Astrocyte of the cerebellum (primary cell): ENCODE results near the gene PALLD.

Experiments
- DNase-seq: peaks from one replicate; pipeline ENCODE4 v3.0.0-alpha.2; 2011; ENCODE audit warnings: low read depth
- H3K4me3 ChIP-seq: 2 replicates; pipeline ENCODE4 v1.5.1; 2011; ENCODE audit warnings: mild to moderate bottlenecking, low read depth, low read length, moderate library complexity
- CTCF ChIP-seq: IDR thresholded peaks from 2 replicates; pipeline ENCODE4 v1.5.1; 2012; ENCODE audit warnings: low read length, low read depth, moderate library complexity, mild to moderate bottlenecking; ENCODE audit errors: missing control alignments
- in situ Hi-C: cut with HindIII; loops from 2 replicates; pipeline ENCODE4 v1.10.0; 2017; ENCODE audit warnings: low sequenced_read_pairs

The PALLD gene

DNA sequence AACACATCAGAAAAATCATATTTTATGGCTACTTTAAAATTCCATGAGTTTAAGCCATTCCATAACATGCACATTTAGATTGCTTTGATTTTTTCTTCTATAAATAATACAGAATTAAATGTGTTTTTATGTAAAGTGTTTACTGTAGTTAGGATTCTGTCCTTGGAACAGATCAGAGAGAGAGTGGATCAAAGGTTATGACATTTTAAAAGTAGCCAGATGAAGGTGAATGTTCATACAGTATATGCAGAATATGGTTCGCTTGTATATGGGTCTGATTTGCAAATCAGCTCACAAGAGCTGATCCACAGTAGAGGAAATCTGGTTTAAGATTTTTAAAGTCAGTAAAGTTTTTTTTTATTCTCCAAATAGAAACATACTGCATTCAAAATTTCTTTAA, 7.2 kb upstream of the PALLD start:
- TF ChIP-seq CTCF: no peak
- no peak for DNase-seq
- H3K4me3 ChIP-seq: no peak overlapping the region
- in situ Hi-C loops: no loop called here

GRCh38 chr4:168490711-168491110, 6.1 kb upstream of the PALLD start:
- no peak for TF ChIP-seq CTCF
- no peak overlapping the region for H3K4me3 ChIP-seq
- in situ Hi-C loops: no loop called here
- DNase-seq: no peak

- H3K4me3 ChIP-seq: no peak overlapping the region
- TF ChIP-seq CTCF: no peak
- no peak for DNase-seq
- in situ Hi-C loops: no loop called here
These were observed 5.3 kb upstream of the PALLD start for GRCh38 chr4:168491563-168491962.

- in situ Hi-C loops: no loop called here
- no peak for TF ChIP-seq CTCF
- H3K4me3 ChIP-seq: no peak overlapping the region
- DNase-seq: no peak
These were observed 1.4 kb downstream of the PALLD start for GRCh38 chr4:168498251-168498650.

GRCh38 chr4:168499241-168499640, 2.4 kb downstream of the PALLD start:
- no peak for TF ChIP-seq CTCF
- in situ Hi-C loops: no loop called here
- DNase-seq: no peak
- H3K4me3 ChIP-seq: no peak overlapping the region

GRCh38 chr4:168501407-168501806, 4.6 kb downstream of the PALLD start:
- in situ Hi-C loops: no loop called here
- H3K4me3 ChIP-seq: no peak overlapping the region
- DNase-seq: no peak
- TF ChIP-seq CTCF: no peak

DNA sequence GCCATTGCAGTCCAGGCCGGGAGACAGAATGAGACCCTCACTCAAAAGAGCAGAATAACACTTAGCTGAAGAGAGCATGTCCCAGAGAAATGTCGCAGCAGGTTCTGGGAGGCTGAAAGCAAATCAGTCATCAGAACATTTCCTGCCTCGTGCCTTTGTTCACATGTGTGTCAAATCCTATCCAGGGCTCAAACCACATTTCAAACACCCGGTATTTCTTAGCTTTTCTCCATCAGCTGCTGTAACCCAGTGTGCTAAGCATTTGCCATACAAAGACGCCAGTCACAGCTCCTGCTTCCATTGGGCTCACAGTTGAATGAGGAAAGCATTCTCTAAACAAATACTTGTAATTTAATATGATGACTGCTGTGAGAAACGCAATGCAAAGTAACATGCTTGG, 6.0 kb downstream of the PALLD start:
- H3K4me3 ChIP-seq: no peak overlapping the region
- no peak for TF ChIP-seq CTCF
- in situ Hi-C loops: no loop called here
- DNase-seq: no peak
